Smooth muscle cell of the brain vasculature (primary cell): ENCODE measurements around the gene PCBP3.
"Not testable (repeated sequence)": the region's sequence is repeated elsewhere in the genome, so short reads cannot be mapped to it uniquely, and the experiment has no call there.

Source experiments
- DNase-seq: peaks from one replicate; pipeline ENCODE4 v3.0.0-alpha.2; 2012; ENCODE audit warnings: low read depth, low spot score

The PCBP3 gene

DNA sequence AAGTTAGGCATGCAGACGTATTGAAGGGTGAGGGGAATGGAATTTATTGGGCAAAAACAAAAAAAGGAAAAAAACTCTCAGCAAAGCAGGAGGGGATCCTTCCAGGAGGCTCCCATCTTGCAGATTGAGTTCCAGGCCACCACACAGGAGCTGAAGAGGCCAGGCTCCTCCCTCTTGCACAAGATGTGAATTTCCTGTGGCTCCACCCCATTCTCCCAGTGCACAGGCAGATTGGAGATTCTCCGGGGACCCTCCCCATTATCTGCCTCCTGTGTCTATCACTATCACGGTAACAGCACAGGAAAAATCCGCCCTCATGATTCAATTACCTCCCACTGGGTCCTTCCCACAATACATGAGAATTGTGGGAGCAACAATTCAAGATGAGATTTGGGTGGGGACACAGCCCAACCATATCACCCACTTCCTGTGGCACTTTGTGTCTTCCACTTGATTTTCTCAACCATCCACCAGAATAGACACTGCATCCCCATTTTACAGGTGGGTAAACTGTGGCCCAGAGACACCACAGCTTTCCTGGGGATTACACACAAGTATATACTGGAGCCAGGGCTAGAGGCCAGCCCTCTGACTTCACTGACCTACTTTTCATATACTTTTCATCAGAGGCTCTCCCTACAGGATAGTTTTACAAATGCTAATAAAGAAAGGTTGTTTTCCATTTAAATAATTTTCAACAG is 319.2 kb downstream of the PCBP3 start:
- DNase-seq, result no peak

DNA sequence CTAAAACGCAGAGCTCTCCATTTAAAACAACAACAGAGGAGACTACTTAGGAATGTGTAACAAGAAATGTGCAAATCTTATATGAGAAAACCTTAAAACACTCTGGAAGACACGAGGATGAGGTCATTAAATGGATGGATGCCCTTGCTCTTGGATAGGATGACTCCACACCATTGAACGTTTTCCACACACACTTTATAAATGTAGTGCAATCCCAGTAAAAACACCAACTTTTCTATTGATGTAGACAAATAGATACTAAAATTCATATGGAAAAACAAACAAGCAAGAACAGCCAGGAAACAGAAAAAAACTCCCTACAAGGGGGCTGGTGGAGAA is 319.7 kb downstream of the PCBP3 start:
- DNase-seq, result no peak

DNA sequence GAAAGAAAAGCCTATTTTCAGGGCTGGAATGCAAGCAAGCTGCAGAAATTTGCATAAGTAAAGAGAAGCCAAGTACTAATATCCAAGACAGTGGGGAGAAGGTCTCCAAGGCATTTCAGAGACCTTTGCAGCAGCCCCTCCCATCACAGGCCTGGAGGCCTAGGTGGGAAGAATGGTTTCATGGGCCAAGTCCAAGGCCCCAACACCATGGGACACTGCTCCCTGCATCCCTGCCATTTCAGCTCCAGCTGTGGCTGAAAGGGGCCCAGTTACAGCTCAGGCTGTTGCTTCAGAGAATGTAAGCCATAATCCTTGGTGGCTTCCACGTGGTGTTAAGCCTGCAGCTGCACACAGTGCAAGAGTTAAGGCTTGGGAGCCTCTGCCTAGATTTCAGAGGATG is 321.1 kb downstream of the PCBP3 start:
- no peak for DNase-seq

DNA sequence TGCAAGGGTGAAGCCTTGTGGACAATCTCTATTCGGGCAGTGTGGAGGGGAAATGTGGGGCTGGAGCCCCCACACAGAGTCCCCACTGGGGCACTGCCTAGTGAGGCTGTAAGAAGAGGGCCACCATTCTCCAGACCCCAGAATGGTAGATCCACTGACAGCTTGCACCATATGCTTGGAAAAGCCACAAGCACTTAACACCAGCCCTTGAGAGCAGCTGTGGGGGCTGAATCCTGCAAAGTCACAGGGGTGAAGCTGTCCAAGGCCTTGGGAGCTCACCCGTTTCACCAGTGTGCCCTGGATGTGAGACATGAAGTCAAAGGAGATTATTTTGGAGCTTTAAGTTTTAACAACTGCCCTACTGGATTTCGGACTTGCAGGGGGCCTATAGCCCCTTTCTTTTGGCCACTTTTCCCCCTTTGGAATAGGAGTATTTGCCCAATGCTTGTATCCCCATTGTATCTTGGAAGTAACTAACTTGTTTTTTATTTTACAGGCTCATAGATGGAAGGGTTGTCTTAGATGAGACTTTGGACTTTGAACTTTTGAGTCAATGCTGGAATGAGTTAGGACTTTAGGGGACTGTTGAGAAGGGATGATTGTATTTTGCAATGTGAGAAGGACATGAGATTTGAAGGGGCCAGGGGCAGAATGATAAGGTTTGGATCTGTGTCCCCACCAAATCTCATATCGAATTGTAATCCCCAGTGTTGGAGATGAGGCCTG is 321.7 kb downstream of the PCBP3 start:
- DNase-seq, result no peak

DNA sequence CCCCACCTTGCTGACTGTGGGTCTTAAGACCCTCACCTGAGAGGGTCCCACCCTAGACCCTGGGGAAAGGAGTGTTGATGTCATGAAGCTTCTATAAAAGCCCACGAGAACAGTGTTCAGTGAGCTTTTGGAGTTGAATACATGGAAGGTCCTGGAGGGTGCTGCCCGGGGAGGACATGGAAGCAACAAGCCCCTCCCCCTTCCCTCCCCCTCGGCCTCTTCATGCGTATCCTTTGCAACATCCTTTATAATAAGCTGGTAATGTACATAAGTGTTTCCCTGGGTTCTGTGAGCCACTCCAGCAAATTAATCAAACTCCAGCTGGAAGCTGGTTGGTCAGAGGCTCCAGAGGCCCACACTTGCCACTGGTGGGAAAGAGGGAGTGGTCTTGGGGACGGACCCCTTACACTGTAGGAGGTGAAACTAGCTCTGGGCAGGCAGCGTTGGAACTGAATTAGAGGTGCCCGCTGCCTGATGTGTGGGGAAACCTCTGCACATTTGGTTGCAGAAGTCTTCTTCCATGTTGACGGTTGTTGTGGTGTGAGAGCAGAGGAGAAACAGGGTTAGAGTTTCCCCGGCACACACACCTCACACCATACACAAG is 323.4 kb downstream of the PCBP3 start:
- DNase-seq, result no peak

DNA sequence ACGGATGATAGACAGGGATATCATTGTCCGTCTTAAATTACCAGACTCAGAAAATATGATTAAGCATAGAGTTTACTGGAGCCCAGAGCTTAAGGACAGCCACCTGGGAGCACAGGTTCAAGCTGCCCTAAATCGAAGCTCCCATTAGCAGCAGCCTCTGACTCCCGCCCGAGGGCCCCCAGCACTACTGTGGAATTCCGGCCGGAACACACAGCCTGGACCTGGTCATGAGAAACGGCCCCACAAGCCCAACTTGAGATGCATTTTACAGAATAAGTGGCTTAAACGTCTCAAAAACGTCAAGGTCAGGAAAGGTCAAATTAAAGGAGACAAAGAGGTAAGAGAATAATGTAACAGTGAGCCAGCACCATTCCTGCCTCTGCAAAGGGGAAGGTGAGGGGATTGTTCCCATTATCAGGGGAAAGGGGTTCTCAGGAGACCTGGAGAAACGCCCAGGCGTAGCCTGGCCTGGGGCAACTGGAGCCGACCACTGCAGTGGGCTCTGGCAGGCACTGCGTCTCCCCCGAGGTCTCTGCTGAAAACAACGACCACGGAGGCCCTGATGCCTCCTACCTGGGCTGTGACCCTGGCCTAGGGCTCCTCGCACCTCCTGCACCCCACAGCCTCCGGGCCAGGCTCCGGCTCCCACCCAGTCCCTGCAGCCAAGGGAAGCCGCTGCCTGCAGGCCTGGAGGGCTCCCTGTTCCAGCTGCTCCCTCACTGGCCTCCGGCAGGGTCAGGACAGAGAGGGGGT is 326.6 kb downstream of the PCBP3 start:
- no peak for DNase-seq

DNA sequence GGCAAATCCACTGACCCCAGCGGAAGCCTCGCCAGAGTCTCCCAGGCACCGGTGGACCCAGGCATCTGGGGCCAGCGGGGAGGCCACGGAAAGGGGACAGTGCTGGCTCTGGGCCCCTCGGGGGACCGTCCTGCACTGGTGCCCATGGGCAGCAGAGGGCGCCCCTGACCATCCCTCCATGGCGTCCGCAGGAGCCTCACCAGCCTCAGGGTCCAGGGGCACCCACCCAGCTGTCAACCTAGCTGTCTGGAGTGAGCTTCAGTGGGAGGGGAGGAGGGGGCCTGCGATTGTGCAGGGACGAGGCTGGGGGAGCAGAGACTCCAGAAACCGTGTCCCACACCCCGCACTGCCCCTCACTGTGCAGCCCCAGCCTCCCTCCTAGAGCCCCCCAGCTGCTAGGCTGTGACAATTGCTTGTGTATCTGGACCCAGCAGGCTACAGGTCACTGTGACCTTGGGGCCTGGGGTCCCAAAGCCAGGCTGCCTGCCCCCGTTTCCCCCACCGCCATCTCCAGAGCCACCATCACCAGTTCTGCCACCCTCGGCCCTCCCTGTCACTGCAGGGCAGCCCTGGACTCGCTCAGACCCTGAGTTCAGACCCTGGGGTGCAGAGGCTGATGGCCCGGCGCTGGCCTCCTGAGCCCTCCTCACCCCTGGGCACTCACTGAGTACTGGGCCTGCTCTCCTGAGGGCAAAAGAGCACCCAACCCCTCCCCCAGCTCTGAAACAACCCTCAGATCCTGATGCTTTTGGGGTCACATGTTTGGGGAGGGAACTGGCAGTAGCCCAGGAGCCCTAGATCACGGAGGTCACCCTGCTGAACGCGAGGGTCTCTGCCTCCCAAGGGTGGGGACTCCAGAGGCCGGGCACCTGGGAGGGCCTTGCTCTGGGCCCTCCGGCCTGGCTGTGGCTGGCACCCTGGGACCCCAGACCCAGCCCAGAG is 327.4 kb downstream of the PCBP3 start:
- no peak for DNase-seq

DNA sequence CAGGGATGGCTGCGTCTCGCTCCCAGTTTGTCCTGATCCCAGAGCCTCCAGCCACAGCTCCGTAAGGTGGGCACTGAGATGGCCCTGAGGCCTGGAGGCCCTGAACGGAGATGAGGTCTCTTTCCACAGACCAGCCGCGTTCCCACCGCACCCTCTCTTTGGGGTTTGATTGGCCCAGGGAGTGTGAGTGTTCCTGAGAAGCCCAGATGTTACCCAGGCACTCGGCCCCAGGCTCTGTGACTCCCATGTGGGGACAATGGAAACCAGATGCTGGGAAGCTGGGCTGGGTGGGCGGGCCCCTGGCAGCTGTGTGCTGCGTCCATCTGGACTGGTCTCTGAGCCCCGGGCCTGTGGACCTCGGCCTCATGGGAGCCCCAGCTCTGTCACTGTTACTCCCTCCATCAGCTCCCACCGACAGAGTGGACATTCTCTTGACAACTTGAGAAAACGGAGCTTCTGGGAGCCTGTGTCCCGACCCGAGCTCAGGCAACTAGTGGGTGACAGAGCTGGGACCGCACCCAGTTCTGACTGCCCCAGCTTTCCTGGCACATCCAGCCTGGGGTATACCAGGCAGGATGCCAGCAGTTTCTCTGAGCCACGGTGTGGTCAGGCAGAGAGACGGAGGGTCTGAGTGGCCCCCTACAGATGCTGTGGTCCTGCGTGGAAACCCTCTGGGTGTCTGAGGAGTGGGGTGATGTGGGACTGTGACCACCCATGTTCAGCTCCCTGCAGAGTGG is 328.3 kb downstream of the PCBP3 start:
- no peak for DNase-seq

DNA sequence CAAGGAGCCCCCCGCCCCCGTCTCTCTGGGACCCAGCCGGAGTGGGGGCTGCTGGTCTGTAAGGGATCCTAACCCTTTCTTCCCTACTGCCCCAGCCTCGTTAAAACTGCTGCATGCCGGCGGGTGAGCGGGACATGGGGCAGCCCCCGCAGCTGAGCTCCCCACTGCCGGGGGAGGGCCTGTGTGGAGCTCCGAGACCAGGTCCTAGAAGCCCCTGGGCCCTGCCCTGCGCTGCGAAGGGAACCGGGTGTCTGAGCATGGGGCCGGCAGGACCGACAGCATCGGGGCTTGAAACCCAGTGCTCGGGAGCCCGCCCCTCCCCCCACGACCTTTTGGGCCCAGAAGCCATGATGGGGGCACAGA is 328.8 kb downstream of the PCBP3 start:
- no peak for DNase-seq

DNA sequence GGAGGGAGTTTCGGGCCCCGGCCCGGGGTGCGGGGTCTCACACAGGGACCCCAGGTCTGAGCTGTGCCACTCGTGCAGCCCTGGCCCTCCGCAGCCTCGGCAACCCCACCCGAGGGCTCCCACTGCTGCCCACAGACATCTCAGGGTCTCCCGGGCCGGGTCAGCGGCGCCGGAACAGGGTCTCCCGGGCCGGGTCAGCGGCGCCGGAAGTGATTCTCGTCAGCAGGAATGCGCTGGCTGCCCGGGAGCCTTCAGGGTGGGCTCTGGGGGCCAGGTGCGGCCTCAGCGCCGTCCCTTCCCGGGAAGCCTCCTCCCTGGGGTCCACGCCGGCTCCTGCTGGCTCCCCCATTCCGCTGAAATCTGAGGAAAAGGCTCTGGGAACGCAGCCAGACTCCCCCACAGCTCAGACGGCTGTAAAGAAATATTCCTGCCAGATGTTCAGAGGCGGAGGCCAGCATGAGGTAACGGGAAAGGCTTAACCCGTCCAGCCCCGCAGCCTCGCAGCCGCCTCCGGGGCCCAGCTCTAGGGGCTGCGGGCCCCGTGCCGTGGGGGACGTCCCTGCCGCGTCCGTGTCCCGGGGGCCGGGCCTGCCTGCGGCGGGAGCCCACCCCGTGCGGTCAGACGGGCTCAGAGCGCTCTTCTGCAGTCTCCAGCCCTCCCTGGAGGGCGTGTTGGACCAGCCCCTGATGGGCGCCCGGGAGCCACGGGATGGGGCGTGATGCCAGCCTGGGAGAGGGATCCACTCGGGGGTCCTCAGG is 329.4 kb downstream of the PCBP3 start:
- DNase-seq, result peak; percentile 84

DNA sequence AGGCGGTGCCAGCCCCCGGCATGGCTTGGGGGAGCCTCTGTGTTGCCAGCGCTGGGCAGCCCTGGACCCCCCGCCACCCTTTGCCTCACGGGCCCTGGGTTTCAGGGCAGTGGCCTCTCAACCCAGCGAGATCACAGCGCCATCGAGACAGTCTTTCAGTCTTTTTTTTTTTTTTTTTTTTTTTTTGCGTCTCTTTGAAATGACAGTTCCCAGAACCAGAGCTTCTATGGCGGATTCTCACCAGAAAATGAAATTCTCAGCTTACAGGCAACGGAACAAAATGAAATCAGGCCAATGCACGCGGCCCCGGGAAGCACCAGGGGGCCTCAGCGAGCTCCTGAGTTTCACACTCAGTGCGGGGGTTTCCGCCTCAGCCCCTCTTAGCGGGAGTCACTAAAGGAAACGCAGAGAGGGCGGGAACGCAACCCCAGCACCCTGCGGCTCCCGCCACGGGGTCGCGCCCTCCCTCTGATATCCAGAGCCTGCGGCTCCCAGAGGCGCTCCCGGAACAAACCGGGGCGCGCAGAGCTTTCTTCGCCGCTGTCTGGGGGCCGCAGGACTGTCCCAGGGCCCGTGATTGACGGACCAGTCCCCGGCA is 330.0 kb downstream of the PCBP3 start:
- peak; percentile 72 for DNase-seq

DNA sequence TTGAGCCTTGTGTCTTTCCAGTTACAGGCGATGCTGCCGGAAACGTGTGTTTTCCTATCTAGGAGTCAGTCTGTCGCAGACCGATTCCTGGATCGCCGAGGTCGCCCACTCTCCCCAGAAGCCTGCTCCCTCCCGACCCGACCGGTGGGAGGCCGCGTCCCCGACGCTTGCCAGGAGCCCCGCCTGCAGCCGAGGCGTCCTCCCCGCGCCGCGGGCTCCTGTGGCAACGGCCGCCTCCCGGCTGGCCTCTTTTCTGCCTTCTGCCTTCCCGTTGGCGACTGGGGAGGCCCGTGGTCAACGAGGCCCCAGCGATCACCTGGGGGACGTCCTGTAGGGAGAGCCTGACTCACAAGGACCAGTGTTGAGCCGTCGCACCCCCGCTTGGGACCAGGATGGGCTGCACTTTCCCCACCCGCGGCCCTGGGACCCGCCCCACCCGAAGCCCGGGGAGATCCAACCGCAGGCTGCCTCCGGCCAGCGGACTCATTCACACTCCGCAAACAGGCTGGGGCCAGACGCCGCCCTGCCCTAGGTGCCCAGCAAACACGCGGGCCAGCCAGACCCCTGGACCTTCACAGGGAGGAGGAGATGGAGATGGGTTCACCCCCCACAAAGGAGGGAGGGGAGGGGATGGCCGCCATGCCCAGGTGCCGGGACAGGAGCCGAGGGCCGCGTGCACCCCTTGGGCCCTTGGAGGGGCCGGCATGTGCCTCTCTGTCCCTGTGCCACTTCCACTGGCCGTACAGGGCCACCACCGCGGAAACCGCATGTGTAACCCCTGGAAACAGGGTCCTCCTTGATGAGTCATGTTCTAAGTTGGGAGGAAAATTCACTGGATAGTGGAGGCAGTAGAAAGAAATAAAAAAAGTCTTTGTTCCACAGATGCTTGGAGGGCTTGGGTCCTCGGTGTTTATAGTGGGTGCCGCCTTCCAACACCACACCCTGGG is 330.8 kb downstream of the PCBP3 start:
- no peak for DNase-seq

DNA sequence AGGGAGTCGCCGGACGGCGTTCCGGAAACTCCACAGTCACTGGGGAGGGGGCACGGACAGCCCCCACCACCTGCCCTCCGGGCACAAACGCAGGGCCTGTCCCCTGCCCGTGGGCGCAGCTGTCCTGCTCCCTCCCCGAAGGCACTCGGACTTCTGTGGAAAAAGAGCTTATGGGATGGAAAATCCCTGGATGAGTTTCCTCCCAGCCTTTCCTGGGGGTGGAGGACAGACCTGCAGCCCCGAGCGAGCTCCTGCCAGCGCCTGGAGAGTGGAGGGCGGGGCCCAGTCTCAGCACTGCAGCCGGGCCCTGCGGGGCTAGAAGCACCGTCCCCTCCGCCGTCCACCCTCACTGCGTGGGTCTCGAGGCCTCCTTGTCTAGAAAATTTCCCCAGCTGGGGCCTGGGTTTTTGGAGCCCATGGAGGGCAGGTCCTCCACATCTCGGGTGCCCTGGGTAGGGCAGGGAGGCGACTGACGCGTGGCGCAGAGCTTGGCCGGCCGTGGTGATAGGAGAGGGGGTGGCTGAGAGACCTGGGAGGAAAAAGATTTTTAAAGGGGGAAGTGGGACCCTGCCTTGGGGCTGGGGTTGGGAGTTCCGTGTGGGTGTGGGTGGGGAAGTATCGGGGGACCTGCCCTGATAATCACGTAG is 331.6 kb downstream of the PCBP3 start:
- no peak for DNase-seq

DNA sequence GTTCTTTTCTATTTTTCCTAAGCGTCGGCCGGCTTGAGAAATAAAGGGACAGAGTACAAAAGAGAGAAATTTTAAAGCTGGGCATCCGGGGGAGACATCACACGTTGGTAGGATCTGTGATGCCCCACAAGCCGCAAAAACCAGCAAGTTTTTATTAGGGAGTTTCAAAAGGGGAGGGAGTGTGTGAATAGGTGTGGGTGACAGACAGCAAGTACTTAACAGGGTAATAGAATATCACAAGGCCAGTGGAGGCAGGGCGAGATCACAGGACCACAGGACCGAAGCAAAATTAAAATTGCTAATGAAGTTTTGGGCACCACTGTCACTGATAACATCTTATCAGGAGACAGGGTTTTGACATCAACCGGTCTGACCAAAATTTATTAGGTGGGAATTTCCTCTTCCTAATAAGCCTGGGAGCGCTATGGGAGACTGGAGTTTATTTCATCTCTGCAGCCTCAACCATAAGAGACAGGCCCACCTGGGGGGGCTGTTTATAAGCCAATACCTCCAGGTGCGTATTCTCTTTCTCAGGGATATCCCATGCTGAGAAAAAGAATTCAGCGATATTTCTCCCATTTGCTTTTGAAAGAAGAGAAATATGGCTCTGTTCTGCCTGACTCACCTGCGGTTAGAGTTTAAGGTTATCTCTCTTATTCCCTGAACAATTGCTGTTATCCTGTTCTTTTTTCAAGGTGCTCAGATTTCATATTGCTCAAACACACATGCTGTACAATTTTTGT is 332.3 kb downstream of the PCBP3 start:
- DNase-seq, result not testable (repeated sequence)

DNA sequence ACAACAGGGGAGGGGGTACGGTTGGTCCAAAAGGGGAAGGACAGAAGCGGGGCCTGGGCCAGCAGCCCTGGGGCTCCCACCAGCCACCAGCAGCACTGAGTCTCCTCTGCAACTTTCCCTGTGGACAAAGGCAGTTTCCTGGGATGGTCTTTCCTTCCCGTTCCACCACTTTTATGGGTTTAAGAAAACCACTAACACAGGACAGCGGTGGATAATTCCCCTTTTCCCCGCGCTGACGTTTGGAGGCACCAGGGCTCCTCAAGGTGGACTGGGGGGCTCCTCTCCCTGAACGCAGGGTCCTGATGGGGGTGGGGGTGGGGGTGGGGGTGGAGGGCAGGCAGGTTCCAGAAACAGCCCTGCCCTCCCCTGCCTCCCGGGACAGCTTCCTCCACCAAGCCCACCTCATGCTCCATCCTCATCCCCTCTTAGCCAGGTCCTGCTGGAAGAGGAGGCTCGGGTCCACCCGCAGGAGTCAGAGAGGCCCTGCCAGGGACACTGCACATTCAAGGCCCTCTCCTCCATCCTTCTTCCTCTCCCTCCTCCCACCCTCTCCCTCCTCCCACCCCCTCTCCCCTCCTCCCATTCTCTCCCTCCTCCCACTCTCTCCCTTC is 333.3 kb downstream of the PCBP3 start:
- no peak for DNase-seq

DNA sequence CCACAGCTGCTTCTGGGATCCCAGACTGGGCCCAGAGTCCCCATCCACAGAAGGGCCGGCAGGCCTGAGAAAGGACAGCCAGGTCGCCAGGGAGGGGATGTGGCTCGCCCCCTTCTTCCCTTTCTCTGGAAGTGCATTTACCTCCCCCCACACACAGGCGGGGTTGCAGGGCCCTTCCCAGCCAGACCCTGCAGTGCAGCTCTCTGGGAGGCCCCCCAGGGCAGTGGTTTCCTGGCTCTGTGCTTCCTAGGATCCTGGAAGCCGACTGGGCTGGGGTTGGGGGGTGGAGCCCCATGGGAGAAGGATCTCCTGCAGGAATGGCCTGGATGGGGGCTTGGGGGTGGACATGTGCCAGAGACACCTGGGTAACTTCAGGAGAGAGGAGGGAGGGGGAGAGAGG is 333.9 kb downstream of the PCBP3 start:
- DNase-seq, result no peak

DNA sequence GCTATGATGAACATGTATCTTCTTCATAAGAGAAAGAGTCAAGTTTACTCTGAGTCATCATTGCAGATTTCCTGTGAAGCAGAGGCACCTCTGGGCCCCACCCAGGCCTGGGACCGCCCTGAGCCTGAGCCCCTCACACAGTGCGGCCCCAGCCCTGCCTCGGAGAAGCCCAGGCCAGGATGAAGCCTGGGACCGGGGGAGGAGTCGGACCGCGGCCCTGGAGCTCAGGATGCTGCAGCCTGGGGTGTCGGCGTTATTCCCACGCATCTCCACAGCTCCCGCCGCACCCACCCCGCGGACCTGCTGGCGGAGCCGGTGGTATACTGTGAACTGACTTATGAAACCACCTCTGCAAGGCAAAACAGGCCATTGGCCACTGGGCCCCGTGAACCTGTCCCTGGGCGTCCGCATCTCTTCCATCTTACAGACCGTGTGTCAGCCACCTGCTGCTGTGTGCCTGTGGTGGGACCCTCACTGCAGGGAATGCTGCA is 335.7 kb downstream of the PCBP3 start:
- DNase-seq, result no peak
